C4-2B (cell line): ENCODE data around the gene HSBP1L1.

Source experiments
- H3K27ac ChIP-seq: fragments of 450-650 bp; 2 replicates; pipeline ENCODE4 v1.5.1; 2017
- CTCF ChIP-seq: fragments of 450-650 bp; conservative IDR thresholded peaks from 2 replicates; pipeline ENCODE4 v1.5.1; 2017; ENCODE audit warnings: mild to moderate bottlenecking
- ZFX ChIP-seq: fragments of 450-650 bp; IDR thresholded peaks from 2 replicates; pipeline ENCODE4 v1.6.1; 2017

Gene HSBP1L1

GRCh38 chr18:79937103-79937860, 27.2 kb upstream of the HSBP1L1 start:
- TF ChIP-seq CTCF: no peak
- no peak for TF ChIP-seq ZFX
- no peak overlapping the region for H3K27ac ChIP-seq

- TF ChIP-seq ZFX (no peak), CTCF (no peak)
- H3K27ac ChIP-seq: no peak overlapping the region
These were observed 26.2 kb upstream of the HSBP1L1 start for GRCh38 chr18:79938196-79938595.

GRCh38 chr18:79939096-79939495, 25.3 kb upstream of the HSBP1L1 start:
- TF ChIP-seq CTCF (no peak), ZFX (no peak)
- H3K27ac ChIP-seq: no peak overlapping the region

GRCh38 chr18:79940126-79940813, 24.2 kb upstream of the HSBP1L1 start:
- no peak for TF ChIP-seq CTCF
- TF ChIP-seq ZFX: no peak

GRCh38 chr18:79940814-79941472, 23.5 kb upstream of the HSBP1L1 start:
- no peak overlapping the region for H3K27ac ChIP-seq
- no peak for TF ChIP-seq ZFX
- TF ChIP-seq CTCF: no peak

More at GRCh38 chr18:79940126-79940813, 24.2 kb upstream of the HSBP1L1 start:
- no peak overlapping the region for H3K27ac ChIP-seq

GRCh38 chr18:79941473-79942119, 22.8 kb upstream of the HSBP1L1 start:
- no peak overlapping the region for H3K27ac ChIP-seq
- TF ChIP-seq CTCF (no peak), ZFX (no peak)
